ENCODE results near the gene ALDH1L1.

GRCh38 chr3:126210606-126211005 is 30.2 kb upstream of the ALDH1L1 start:
- TF ChIP-seq CTCF (IDR thresholded peaks at IDR 0.05 in 4 of 5, conservative IDR thresholded peaks at IDR 0.05 in 1 of 5) (no peak), POLR2A (IDR thresholded peaks at IDR 0.05) (no peak)
